SIG-M5 treated with dmso at 0.1 percent for 504 hours (cell line): Measurements from ENCODE around the gene LRRC49.
"Not testable (repeated sequence)": the region's sequence is repeated elsewhere in the genome, so short reads cannot be mapped to it uniquely, and the experiment has no call there.

ENCODE experiments used
- DNase-seq: peaks from one replicate; lab custom pipeline; 2025; ENCODE audit not compliant: unreplicated experiment; lab: John Stamatoyannopoulos, UW

The LRRC49 gene

DNA sequence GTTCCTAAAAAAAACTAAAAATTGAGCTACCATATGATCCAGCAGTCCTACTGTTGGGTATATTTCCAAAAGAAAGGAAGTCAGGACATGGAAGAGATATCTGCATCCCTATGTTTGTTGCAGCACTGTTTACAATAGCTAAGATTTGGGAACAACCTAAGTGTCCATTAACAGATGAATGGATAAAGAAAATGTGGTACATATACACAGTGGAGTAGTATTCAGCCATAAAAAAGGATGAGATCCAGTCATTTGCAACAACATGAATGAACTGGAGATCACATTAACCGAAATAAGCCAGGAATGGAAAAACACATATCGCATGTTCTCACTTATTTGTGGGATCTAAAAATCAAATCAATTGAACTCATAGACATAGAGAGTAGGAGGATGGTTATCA is 29.5 kb downstream of the LRRC49 start:
- no peak for DNase-seq

DNA sequence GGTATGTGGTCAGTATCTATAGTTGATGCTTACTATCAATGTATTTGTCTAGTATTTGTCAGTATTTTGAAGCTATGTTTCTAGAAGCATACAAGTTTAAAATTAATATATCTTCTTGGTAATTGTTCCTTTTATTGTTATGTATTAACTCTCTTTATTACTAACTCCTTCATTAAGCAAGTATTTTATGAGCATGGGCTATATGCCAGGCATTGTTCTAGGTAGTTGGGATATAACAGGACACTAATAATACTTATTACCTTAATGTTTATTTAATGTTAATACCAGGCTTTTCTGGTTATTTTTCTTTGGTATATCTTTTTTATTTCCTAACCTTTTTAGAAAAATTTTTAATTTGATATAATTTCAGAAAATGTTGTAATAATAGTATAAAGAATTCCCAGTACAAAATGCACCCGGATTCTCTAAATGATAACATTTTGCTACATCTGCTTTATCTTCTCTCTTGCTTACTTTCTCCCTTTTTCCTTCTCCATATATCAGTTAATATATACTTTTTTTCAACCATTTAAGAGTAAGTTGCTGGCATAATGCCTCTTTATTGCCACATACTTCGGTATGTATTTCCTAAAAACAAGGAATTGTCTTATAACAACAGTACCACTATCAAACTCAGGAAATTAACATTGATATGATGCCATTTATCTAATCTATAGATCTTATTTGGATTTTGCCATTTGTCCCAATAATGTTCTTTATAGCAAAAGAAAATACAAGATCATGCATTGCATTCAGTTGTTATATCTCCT is 30.9 kb downstream of the LRRC49 start:
- DNase-seq, result no peak

DNA sequence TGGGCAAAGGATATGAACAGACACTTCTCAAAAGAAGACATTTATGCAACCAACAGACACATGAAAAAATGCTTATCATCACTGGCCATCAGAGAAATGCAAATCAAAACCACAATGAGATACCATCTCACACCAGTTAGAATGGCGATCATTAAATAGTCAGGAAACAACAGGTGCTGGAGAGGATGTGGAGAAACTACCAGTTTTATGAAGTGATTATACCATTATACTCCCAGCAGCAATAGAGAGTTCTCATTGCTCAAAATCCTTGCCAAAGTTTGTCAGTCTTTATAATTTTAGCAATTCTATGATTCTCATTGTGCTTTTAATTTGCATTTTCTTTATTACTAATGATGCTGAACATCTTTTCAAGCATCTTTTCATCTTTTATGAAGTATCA is 34.3 kb downstream of the LRRC49 start:
- DNase-seq, result not testable (repeated sequence)

DNA sequence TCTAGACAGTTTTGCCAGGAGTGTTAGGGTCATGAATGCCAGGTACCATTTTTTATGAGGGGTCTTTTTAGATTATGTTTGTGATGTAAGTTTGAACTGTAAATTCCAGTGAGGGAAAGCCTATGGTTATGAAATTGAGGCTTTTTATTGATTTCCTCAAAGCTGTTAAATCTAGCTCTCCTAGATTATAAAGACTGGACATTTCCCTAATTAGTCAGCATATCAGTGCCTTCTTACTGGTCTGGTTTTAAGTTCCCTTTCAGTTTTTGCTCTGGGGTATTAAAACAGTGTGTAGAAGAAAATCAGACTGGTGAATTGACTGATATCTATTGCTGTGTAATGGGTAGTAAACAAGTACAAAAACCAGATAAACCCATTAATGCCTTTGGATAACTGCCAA is 39.2 kb downstream of the LRRC49 start:
- DNase-seq, result no peak

DNA sequence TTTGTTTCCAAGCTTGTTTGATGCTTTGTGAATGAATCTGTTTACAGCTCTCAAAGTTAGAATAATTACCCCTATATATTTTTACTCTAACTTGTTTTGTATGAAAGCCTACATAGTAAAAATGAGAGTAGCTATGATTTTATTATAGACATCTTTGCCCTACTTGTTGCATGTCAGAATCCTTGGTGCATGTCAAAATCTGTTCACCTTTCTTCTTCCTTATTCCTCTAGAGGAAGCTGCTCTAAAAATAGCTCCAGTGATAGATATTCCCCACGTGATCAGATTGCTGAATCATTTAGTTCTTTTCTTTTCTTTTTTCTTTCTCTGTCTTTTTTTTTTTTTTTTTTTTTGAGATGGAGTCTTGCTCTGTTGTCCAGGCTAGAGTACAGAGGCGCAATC is 39.8 kb downstream of the LRRC49 start:
- DNase-seq, result no peak

DNA sequence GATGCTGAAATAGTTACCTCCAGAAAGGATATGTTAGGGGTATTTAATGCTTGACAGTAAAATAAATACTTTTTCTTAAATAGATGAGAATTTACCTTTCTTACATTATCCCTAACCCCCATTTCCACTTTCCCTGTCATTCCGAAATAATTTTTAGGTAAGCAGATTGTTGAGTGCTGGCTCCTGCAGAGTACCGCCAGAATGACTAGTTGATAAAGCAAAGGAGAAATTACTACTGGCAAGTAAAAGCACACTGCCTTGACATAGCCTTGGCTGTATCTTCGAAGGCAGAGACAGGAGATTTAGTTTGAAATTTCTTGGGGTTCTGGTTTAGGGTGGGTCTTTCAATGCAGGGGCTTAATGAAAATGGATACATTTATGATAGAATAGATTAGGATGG is 40.8 kb downstream of the LRRC49 start:
- DNase-seq, result no peak

DNA sequence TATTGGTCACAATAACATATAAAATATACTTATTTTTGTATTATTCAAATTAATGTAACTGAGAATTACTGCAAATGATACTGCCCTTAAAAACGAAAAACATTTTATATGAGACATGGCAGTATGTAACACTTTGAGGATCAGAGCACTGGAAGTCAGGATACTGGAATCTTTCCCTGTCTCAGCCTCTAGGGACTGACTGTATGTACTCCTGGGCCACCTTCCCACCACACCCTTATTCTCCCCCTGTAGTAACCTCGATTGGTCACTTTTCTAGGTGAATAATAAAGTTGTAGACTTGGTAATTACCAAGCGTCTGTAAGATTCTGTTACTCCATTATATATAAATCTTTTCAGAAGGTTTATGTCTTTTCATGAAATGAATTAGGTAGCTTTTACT is 43.0 kb downstream of the LRRC49 start:
- DNase-seq, result no peak

DNA sequence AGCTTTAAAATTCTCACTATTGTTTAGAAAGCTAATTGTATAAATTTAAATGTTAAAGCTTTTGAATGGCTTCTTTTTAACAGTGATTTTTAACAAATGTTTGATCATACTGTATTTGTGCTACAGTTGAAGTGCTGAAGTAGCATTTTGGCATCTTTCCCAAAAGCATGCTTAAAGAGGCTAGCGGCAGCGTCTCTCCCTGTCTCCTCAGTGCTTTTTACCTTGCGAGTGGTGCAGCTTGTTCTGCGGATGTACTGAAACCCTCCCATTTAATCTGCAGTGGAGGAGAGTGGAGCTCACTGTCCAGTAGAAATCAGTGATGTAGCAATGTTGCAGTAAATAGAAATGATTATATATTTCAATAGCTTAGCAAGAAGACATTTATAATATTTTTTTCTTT is 43.7 kb downstream of the LRRC49 start:
- DNase-seq, result no peak

DNA sequence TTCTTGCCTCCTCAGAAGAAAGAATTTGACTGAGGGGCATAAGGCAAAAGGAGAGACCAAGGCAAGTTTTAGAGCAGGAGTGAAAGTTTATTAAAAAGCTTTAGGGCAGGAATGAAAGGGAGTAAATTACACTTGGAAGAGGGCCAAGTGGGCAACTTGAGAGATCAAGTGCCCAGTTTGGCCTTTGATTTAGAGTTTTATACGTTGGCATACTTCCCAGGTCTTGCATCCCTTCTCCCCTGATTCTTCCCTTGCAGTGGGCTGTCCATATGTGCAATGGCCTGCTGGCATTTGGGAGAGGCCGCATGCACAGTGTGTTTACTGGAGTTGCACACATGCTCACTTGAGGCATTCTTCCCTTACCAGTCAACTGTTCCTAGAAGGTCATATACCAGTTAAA is 50.7 kb downstream of the LRRC49 start:
- not testable (repeated sequence) for DNase-seq

DNA sequence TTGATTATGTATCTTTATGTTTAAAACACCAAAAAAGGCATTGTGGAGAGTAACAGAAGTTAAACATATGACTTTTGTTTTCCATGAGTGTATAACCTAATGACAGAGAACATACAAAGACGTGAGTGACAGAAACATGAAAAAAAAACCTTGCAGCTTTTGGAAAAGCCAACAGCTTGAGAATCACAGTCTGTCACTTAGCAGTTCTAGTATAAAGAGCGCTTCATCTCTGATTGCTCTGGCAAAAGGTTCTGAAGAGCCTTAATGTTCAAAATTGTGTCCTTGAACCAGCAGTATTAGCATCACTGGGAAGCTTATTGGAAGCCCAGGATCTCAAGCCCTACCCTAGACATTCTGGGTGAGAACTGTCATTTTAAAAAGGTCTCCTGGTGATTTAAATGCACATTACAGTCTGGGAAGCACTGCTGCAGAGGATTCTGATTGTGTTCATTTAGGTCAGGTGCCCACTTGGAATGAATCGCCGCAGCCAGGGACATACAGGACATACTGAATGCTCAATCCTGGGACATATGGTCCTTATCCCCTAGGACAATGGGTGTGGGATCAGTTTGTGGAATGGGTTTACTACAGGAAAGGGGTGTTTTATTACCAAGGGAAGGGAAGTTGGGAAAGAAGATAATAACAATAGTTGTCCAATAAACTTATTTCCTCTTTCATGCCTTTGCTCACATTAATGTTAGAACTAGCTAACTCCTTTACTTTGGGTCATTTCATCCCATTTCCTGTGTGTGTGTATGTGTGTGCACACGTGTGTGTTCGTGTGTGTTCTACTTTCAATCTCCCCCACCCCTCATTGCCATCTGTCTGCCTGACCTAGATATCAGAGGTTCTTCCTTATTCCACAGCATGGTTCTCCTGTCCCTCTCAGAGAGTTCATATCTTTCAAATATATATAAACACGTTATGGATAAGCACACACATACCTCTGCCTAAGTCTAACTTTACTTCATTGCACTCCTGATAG is 55.0 kb downstream of the LRRC49 start:
- DNase-seq, result no peak

DNA sequence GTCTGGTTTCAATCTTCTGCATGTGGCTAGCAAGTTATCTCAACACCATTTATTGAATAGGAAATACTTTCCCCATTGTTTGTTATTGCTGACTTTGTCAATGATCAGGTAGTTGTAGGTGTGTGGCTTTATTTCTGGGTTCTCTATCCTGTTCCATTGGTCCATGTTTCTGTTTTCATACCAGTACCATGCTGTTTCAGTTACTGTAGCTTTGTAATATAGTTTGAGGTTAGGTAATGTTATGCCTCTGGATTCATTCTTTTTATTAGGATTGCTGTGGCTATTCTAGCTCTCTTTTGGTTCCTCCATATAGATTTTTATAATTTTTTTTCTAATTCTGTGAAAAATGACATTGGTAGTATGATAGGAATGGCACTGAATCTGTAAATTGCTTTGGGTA is 58.3 kb downstream of the LRRC49 start:
- DNase-seq, result no peak

DNA sequence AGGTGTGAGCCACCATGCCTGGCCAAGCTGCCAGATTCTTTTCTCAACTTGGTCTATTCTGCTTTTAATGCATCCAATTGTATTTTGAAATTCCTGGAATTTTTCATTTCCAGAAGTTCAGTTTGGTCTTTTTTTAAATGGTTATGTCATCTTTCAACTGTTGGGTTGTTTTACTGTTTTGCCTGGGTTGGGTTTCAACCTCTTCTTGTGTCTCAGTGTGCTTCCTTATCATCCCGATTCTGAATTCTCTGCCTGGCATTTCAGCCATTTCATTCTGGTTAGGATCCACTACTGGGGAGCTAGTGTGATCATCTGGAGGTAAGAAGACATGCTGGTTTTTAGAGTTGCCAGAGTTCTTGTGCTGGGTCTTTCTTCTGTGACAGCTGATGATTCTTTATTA is 61.5 kb downstream of the LRRC49 start:
- DNase-seq, result no peak

DNA sequence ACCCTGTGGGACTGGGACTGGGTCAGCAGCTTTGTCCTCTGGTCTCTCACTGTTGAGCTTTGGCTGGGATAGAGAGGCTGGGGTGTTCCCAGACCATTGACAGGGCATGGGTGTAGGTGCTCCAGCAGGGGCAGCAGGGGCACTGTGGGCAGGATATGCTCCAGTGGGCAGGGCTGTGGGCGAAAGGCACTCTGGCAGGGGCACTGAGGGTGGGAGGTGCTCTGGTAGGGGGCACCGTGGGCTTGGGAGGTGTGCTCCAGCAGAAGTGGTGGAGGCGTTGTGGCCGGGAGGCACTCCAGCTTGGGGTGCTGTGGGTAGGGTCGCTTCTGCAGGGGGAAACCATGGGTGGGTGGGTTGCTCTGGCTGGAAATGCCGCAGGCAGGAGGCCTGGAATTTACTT is 62.1 kb downstream of the LRRC49 start:
- no peak for DNase-seq

DNA sequence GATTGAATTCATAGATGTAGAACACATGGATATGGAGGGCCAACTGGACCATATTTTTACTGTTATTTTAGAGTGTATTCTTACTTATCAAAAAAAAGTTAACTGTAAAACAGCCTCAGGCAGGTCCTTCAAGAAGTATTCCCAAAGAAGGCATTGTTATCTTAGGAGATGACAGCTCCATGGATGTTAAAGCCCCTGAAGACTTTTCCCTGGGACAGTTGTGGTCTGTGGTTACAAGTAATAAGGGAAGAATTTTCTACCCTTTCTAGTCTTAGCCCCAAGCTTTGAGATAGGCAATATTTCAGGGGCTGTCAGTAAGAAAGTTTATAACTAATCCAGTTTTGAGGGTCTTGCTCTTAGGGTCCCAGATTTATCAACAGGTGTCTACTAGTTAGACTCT is 62.5 kb downstream of the LRRC49 start:
- DNase-seq, result no peak

DNA sequence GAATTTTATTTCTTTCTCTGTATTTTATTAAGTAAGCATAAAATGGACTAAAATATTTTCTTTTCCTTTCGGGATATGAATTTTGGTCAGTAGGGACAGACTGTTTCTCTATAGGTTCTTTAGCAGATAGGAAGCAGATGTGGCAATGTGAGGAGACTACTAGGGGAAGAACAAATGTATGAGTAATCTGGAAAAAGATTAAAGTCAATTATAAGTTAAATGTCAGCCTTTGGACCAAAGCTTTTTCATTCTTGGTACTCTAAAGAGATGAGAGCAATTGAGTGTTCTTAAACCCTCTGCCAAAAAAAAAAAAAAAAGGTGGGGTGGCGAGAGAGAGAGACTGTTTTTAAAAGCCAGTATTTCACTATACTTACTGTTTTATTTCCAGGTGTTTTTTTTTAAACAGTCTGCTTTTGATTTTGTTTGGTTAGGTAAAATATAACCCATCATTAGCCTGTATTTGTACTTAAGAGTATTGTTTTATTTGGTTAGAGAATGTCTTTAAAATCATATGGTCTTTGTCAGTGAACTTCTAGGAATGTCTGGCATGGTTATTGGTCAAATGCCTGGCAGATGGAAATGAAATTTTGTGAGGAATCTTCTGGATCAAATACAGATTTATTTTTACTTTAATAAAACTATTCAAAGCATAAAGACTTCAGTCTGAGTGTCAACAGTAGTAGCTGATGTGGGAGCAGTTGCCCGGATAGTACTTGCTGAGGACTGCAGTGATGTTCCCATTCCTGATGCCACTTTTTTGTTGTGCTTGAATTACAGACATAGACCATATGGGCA is 63.8 kb downstream of the LRRC49 start:
- DNase-seq, result no peak

DNA sequence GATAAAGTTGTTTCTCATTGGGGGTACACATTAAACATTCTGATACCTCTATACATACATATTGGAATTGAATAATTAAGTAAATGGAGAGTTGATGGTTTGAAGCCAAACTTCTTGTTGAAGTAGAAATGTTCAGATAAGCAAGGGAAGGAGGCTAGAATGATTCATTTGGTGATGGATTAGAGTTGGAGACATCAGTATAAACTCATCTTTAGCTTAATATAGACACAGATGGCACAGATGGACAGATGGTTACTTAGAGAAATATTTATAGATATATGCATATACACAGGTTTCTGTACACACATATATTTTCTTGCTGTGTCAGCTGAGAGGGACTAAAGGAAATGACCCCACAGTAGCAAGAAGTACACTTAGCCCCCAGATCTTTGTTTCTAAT is 69.5 kb downstream of the LRRC49 start:
- DNase-seq, result no peak

DNA sequence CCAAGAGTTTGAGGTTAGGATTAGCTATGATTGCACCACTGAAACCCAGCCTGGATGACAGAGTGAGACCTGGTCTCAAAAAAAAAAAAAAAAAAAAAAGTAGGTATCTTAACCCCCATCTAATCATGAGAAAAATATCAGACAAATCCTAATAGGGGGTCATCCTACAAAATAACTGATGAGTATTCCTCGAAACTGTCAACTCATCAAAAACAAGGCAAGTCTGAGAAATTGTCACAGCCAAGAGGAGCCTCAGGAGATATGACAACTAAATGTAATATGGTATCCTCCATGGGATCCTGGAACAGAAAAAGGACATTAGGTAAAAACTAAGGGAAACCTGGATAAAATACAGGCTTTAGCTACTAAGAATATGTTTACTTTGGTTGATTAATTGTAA is 70.6 kb downstream of the LRRC49 start:
- DNase-seq, result no peak

DNA sequence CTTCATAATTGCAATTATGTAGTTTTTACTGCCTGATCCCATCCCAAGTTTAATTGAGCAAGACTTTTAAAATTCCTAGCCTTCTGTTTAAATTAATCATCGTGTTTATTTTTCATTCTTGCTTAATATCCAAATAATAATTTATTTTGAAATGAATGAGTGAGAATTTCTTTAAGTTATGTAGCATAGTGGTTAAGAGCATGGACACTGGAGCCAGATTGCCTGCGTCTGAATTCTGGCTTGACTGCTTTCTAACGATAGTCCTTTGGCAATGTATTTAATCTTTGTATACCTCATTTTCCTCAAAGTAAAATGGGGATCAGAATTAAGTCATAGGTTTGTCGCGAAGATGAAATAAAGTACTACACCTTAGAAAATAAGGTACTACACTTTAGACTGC is 71.4 kb downstream of the LRRC49 start:
- DNase-seq, result no peak

DNA sequence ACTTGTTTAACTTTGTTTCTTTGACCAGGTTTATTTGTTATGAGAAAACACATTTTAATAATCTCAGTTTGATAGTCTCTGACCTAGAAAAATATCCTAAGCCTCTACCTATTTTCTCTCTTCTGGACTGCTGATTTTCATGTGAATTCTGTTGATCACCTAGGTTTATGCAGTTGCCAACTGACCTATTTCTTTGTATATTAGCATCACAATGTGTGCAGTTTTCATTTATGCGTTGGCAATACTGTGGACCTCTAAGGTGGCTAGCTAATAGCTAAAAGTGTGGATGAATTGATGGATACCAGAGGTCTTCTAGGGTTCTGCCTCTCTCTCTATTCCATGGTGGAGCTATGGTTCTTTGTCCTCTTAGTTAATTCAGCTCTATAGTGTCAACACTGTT is 72.1 kb downstream of the LRRC49 start:
- no peak for DNase-seq

DNA sequence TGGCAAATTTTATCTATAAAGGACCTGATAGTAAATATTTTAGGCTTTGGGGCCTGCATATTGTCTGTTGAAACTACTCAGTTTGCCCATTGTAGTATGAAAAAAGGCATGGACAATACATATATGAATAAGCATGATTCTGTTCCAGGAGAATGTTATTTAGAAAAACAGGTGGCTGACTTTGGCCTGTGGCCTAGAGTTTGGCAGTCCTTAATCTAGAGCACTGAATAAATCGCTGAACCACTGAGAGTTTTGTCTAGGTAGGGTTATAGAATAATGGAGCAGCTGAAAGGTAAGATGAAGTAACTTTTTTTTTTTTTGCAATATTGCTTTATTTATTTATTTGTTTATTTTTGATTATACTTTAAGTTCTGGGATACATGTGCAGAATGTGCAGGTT is 75.0 kb downstream of the LRRC49 start:
- DNase-seq, result no peak

DNA sequence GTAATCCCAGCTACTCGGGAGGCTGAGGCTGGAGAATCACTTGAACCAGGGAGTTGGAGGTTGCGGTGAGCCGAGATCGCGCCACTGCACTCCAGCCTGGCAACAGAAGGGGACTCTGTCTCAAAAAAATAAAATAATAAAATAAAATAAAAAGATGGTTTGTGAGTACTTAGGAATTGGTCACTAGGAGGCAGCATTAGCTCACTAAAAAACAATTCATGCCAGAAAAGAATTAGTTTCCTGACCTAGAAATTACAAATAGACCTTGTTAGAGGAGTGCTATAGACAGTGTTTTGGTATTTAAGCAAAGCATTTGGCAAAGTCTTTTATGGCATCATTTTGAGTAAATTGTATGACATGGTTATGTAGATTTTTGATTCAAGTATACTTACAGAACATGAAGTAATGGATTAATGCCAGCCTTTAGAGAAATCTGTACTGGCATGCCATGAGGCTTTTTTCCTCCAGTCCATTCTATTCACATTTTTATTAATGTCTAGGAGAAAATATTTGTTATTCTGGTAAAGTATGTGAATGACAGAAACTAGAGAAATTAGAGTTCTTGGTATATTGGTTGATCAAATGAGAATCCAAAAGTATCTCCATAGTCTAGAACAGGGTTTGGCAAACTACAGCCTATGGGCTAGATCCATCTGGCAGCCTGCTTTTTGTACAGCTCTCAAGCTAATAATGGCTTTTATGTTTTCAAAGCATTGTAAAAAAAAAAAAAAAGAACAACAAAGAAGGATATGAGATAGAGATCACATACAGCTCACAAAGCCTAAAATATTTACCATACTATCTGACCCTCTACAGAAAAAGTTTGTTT is 81.6 kb downstream of the LRRC49 start:
- peak; percentile 48 for DNase-seq
